IMR-90 (cell line): Measurements from ENCODE around the gene TBCD. TPM values are rescaled to one million over a fixed set of nuclear protein-coding genes. Genes with fewer than 3 reads are reported as not detected.

Experiments
- ATAC-seq: fragments of 200-7000 bp; cut with Tn5 transposase; 2 replicates; pipeline ENCODE4 v1.9.1; 2020; ENCODE audit warnings: low read depth, mild to moderate bottlenecking, moderate library complexity
- BruUV-seq: library from RNA; stranded (reverse); fragments of 400-500 nt; replicated peaks from 2 replicates; lab custom pipeline; 2021; lab: Mats Ljungman, UMichigan
- CTCF ChIA-PET: fragments of 300-600 bp; formaldehyde crosslinking; extraction: SDS; loops from one replicate; lab custom pipeline; 2021; ENCODE audit warnings: antibody characterized with exemption; lab: Yijun Ruan, JAX
- POLR2A ChIA-PET: fragments of 300-600 bp; sonication (Branson Sonifier 250); formaldehyde crosslinking; loops from one replicate; lab custom pipeline; 2022; ENCODE audit warnings: antibody characterized with exemption; ENCODE audit not compliant: unreplicated experiment; lab: Charles Lee
- DNase-seq: peaks from one replicate; pipeline ENCODE4 v3.0.0; 2013
- H2AFZ ChIP-seq: replicated peaks from 2 replicates; pipeline ENCODE3; 2013; ENCODE audit warnings: low read length, mild to moderate bottlenecking; ENCODE audit not compliant: poor library complexity
- H2AK5ac ChIP-seq: 2 replicates; pipeline ENCODE4 v1.6.1; 2013; ENCODE audit warnings: low read depth, low read length, inconsistent platforms
- H2AK9ac ChIP-seq: replicated peaks from 2 replicates; pipeline ENCODE3; 2013; ENCODE audit warnings: mild to moderate bottlenecking, low read depth, low read length, moderate library complexity; ENCODE audit not compliant: poor library complexity
- H2BK120ac ChIP-seq: 2 replicates; pipeline ENCODE4 v1.6.1; 2013; ENCODE audit warnings: low read depth, low read length, inconsistent platforms
- H2BK15ac ChIP-seq: 3 replicates; pipeline ENCODE4 v1.6.1; 2013; ENCODE audit warnings: low read depth, low read length, inconsistent platforms
- H2BK20ac ChIP-seq: 2 replicates; pipeline ENCODE4 v1.6.1; 2013; ENCODE audit warnings: low read depth, mild to moderate bottlenecking, inconsistent platforms, low read length, moderate library complexity
- H2BK5ac ChIP-seq: 2 replicates; pipeline ENCODE4 v1.6.1; 2013; ENCODE audit warnings: mild to moderate bottlenecking, low read depth, low read length, inconsistent platforms; ENCODE audit not compliant: poor library complexity, severe bottlenecking
- H3K14ac ChIP-seq: replicated peaks from 2 replicates; pipeline ENCODE4 v1.6.1; 2013; ENCODE audit warnings: low read depth, low read length, inconsistent platforms
- H3K18ac ChIP-seq: 2 replicates; pipeline ENCODE4 v1.6.1; 2013; ENCODE audit warnings: low read depth, low read length, control low read depth
- H3K23ac ChIP-seq: 2 replicates; pipeline ENCODE4 v1.6.1; 2013; ENCODE audit warnings: low read depth, low read length, inconsistent platforms
- H3K27ac ChIP-seq: 2 replicates; pipeline ENCODE4 v1.5.1; 2013; ENCODE audit warnings: mild to moderate bottlenecking, control low read depth, low read length; ENCODE audit not compliant: insufficient read depth
- H3K27me3 ChIP-seq: 2 replicates; pipeline ENCODE4 v1.6.1; 2013; ENCODE audit warnings: low read length; ENCODE audit not compliant: control insufficient read depth, insufficient read depth
- H3K36me3 ChIP-seq: 2 replicates; pipeline ENCODE4 v1.6.1; 2013; ENCODE audit warnings: low read length, mixed read lengths; ENCODE audit not compliant: control insufficient read depth, insufficient read depth
- H3K4ac ChIP-seq: 2 replicates; pipeline ENCODE4 v1.6.1; 2013; ENCODE audit warnings: low read depth, low read length, inconsistent platforms
- H3K4me1 ChIP-seq: 2 replicates; pipeline ENCODE4 v1.6.1; 2013; ENCODE audit warnings: low read length, mixed read lengths; ENCODE audit not compliant: control insufficient read depth, insufficient read depth
- H3K4me2 ChIP-seq: 2 replicates; pipeline ENCODE4 v1.6.1; 2013; ENCODE audit warnings: low read depth, mild to moderate bottlenecking, control low read depth, low read length, moderate library complexity
- H3K4me3 ChIP-seq: 2 replicates; pipeline ENCODE4 v1.5.1; 2013; ENCODE audit warnings: low read depth, mild to moderate bottlenecking, control low read depth, low read length, moderate library complexity; ENCODE audit not compliant: insufficient read depth
- H3K56ac ChIP-seq: 2 replicates; pipeline ENCODE4 v1.6.1; 2013; ENCODE audit warnings: low read length, inconsistent platforms; ENCODE audit not compliant: insufficient read depth; ENCODE audit errors: extremely low read depth
- H3K79me1 ChIP-seq, 2 experiments: 2 replicates each; pipeline ENCODE4 v1.6.1; 2013; ENCODE audit warnings: low read length in 2 of 2, inconsistent platforms in 1 of 2, low read depth in 1 of 2
- H3K9ac ChIP-seq: 2 replicates; pipeline ENCODE4 v1.6.1; 2013; ENCODE audit warnings: low read depth, low read length, control low read depth
- H3K9me1 ChIP-seq: 2 replicates; pipeline ENCODE4 v1.6.1; 2013; ENCODE audit warnings: low read length, inconsistent platforms; ENCODE audit not compliant: insufficient read depth
- H3K9me3 ChIP-seq: 2 replicates; pipeline ENCODE4 v1.6.1; 2013; ENCODE audit warnings: low read length; ENCODE audit not compliant: control insufficient read depth, insufficient read depth
- H4K20me1 ChIP-seq: 2 replicates; pipeline ENCODE4 v1.6.1; 2013; ENCODE audit warnings: low read length, inconsistent platforms; ENCODE audit not compliant: insufficient read depth
- H4K5ac ChIP-seq: 2 replicates; pipeline ENCODE4 v1.6.1; 2013; ENCODE audit warnings: mild to moderate bottlenecking, low read depth, low read length, control low read depth
- H4K8ac ChIP-seq, 2 experiments: 2 replicates each; pipeline ENCODE4 v1.6.1; 2013; ENCODE audit warnings: low read depth in 2 of 2, low read length in 2 of 2, control low read depth in 1 of 2, inconsistent platforms in 1 of 2
- H4K91ac ChIP-seq: 2 replicates; pipeline ENCODE4 v1.6.1; 2013; ENCODE audit warnings: low read depth, low read length, inconsistent platforms; ENCODE audit not compliant: insufficient read depth
- BHLHE40 ChIP-seq: fragments of 150-350 bp; IDR thresholded peaks from 2 replicates; pipeline ENCODE4 v1.6.1; 2016; ENCODE audit warnings: mild to moderate bottlenecking, low read depth, low read length
- CEBPB ChIP-seq: IDR thresholded peaks from 2 replicates; pipeline ENCODE4 v1.6.1; 2012; ENCODE audit warnings: low read depth, low read length, improper control_type of control experiment
- FOS ChIP-seq: fragments of 150-350 bp; IDR thresholded peaks from 2 replicates; pipeline ENCODE4 v1.6.1; 2016; ENCODE audit warnings: low read depth, low read length
- MAZ ChIP-seq: IDR thresholded peaks from 2 replicates; pipeline ENCODE4 v1.6.1; 2012; ENCODE audit warnings: low read depth, mild to moderate bottlenecking, low read length, improper control_type of control experiment, moderate library complexity, borderline replicate concordance
- MXI1 ChIP-seq: IDR thresholded peaks from 2 replicates; pipeline ENCODE4 v1.6.1; 2012; ENCODE audit warnings: low read depth, mild to moderate bottlenecking, low read length, moderate library complexity, borderline replicate concordance
- NFE2L2 ChIP-seq: fragments of 150-350 bp; IDR thresholded peaks from 2 replicates; pipeline ENCODE4 v1.6.1; 2016; ENCODE audit warnings: low read depth, mild to moderate bottlenecking, low read length
- POLR2A ChIP-seq: IDR thresholded peaks from 2 replicates; pipeline ENCODE4 v1.6.1; 2012; ENCODE audit warnings: mild to moderate bottlenecking, low read depth, low read length
- RCOR1 ChIP-seq: IDR thresholded peaks from 2 replicates; pipeline ENCODE4 v1.6.1; 2012; ENCODE audit warnings: mild to moderate bottlenecking, low read length, improper control_type of control experiment; ENCODE audit not compliant: insufficient replicate concordance
- RFX5 ChIP-seq: IDR thresholded peaks from 2 replicates; pipeline ENCODE4 v1.8.0; 2012; ENCODE audit warnings: low read depth, mild to moderate bottlenecking, low read length, moderate library complexity
- SMC3 ChIP-seq: fragments of 150-350 bp; IDR thresholded peaks from 2 replicates; pipeline ENCODE4 v1.6.1; 2016; ENCODE audit warnings: low read depth, mild to moderate bottlenecking, antibody characterized with exemption, low read length, moderate library complexity
- WGBS, 2 experiments: methylation state at CpG; one replicate each; pipeline versions ENCODE4 v1.1.5 to v1.1.7; 2013; ENCODE audit warnings: missing lambda C conversion rate in 2 of 2; ENCODE audit not compliant: insufficient read length in 1 of 2; ENCODE audit errors: extremely low coverage in 2 of 2; 5-methylcytosine and 5-hydroxymethylcytosine counted together
- dilution Hi-C: fragments of 300-500 bp; cut with HindIII; formaldehyde crosslinking; loops from one replicate; pipeline ENCODE4 v1.14.3; 2018; ENCODE audit warnings: low sequenced_read_pairs; ENCODE audit not compliant: unreplicated experiment
- in situ Hi-C: fragments of 300-500 bp; cut with MboI; formaldehyde crosslinking; loops from 3 replicates; pipeline ENCODE4 v1.14.3; 2019; ENCODE audit warnings: low sequenced_read_pairs, inconsistent platforms, mixed read lengths
- intact Hi-C: fragments of 100-400 bp; cut with micrococcal nuclease; formaldehyde crosslinking; loops from 2 replicates; pipeline ENCODE4 v1.10.0; 2022
- polyA plus RNA-seq, 3 experiments: library from polyadenylated mRNA; depleted of rRNA; stranded (reverse); fragments of >200 nt; gene quantifications; 2 replicates each; pipeline ENCODE4 v1.2.3, GENCODE V29; 2012; ENCODE audit warnings: low replicate concordance in 1 of 3
- total RNA-seq: library from RNA; depleted of rRNA; stranded (reverse); fragments of >200 nt; gene quantifications from 2 replicates; pipeline ENCODE4 v1.2.3, GENCODE V29; 2012
- TF ChIP-seq, protein P1 (sequence below): conservative IDR thresholded peaks from 2 replicates; pipeline ENCODE4 v1.5.1; 2012; ENCODE audit warnings: mild to moderate bottlenecking, low read depth, low read length, improper control_type of control experiment
- TF ChIP-seq, protein P2 (sequence below): fragments of 150-350 bp; IDR thresholded peaks from 2 replicates; pipeline ENCODE4 v1.6.1; 2016; ENCODE audit warnings: low read depth, mild to moderate bottlenecking, low read length, moderate library complexity, borderline replicate concordance

The TBCD gene
- total and polyA plus RNA-seq, 2 of the 4 experiments (the other 2 are of a cell fraction), result 21.9 to 54.5 TPM

DNA sequence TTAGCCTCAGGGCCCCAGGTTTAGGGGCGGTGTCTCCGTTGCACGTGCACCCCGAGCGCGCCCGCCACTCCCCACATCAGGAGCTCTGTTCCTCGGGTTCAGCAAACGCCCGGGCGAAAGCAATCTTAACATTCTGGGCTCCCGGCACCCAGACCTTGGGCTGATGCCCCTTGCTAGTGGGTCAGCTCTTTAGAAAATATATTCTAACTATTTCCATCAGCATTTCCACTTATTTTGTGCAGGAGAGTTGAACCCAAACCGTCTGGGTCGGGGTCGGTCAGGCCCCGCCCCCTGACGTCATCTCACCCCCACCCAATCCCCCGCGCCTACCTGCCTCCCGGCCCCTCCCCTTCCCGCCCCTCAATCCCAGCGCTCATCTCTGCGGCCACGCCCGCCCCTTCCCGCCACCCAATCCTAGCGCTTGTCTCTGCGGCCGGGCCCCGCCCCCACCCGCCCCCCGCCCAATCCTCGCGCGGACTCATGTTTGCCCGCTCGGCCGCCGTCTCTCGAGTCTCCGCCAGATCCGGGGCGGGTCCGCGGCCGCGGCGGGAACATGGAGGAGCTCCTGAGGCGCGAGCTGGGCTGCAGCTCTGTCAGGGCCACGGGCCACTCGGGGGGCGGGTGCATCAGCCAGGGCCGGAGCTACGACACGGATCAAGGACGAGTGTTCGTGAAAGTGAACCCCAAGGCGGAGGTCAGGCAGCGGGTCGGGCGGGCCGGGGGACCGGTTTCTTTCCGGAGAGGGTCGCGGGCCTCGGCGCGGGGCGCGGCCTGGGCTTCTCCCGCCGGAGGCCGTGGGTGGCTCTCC is 35.5 kb upstream of the TBCD start, which contains the start of gene FN3KRP (continued):
- TF ChIP-seq CEBPB (no peak), BHLHE40 (peak; percentile 53; the same call in 1 of the 2 replicates)

- Histone ChIP-seq H3K79me1 (peaks cover 10 to 26% of the 10 kb centered on the region in 2 experiments), H3K4me1 (peaks cover 7% of the 10 kb centered on the region), H3K9me3 (no peaks in the 10 kb centered on the region), H4K20me1 (0 out of 2 replicates have a peak, but pooled peaks cover 4% of the 10 kb centered on the region), H3K14ac (no peak overlapping the region), H2BK20ac (no peak overlapping the region), H3K18ac (no peak overlapping the region), H4K8ac (no peak overlapping the region), H3K4ac (no peak overlapping the region), H3K23ac (no peak overlapping the region), H2AK9ac (no peak overlapping the region), H4K5ac (no peak overlapping the region), H3K27me3 (no peaks in the 10 kb centered on the region), H3K4me3 (no peak overlapping the region), H4K91ac (no peak overlapping the region), H3K56ac (no peak overlapping the region), H3K9me1 (peaks cover 9% of the 10 kb centered on the region), H3K9ac (no peak overlapping the region), H3K4me2 (no peak overlapping the region), H2BK15ac (no peak overlapping the region), H3K27ac (no peak overlapping the region), H2AFZ (no peak overlapping the region), H2AK5ac (no peak overlapping the region), H2BK120ac (no peak overlapping the region), H3K36me3 (peaks cover 21% of the 10 kb centered on the region), H2BK5ac (no peak overlapping the region)
- BruUV-seq, result no TSS peak
- DNase-seq (no peak), ATAC-seq (no peak)
- dilution Hi-C loops, result no loop called here
- WGBS, 2 experiments, result 82% methylated on average over 7 of the region's 18 CpGs; no CpG with 5 or more reads in 1 of the 2 experiments
- ChIA-PET CTCF (no interaction called here), POLR2A (no interaction called here)
- in situ Hi-C loops, result no loop called here
- intact Hi-C loops, result no loop called here
- TF ChIP-seq MAZ, result no peak
- TF ChIP-seq, protein P1, sequence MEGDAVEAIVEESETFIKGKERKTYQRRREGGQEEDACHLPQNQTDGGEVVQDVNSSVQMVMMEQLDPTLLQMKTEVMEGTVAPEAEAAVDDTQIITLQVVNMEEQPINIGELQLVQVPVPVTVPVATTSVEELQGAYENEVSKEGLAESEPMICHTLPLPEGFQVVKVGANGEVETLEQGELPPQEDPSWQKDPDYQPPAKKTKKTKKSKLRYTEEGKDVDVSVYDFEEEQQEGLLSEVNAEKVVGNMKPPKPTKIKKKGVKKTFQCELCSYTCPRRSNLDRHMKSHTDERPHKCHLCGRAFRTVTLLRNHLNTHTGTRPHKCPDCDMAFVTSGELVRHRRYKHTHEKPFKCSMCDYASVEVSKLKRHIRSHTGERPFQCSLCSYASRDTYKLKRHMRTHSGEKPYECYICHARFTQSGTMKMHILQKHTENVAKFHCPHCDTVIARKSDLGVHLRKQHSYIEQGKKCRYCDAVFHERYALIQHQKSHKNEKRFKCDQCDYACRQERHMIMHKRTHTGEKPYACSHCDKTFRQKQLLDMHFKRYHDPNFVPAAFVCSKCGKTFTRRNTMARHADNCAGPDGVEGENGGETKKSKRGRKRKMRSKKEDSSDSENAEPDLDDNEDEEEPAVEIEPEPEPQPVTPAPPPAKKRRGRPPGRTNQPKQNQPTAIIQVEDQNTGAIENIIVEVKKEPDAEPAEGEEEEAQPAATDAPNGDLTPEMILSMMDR, result no peak
- no peak for TF ChIP-seq BHLHE40
- TF ChIP-seq RCOR1, result no peak
- no peak for TF ChIP-seq CEBPB
- TF ChIP-seq SMC3, result no peak
- TF ChIP-seq POLR2A, result no peak
- no peak for TF ChIP-seq MXI1
- TF ChIP-seq FOS, result no peak
- TF ChIP-seq NFE2L2, result no peak
- TF ChIP-seq, protein P2, sequence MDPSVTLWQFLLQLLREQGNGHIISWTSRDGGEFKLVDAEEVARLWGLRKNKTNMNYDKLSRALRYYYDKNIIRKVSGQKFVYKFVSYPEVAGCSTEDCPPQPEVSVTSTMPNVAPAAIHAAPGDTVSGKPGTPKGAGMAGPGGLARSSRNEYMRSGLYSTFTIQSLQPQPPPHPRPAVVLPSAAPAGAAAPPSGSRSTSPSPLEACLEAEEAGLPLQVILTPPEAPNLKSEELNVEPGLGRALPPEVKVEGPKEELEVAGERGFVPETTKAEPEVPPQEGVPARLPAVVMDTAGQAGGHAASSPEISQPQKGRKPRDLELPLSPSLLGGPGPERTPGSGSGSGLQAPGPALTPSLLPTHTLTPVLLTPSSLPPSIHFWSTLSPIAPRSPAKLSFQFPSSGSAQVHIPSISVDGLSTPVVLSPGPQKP, result no peak
- no peak for TF ChIP-seq RFX5
These were observed 32.7 kb upstream of the TBCD start for GRCh38 chr17:82718986-82719685.
